K562 (cell line): ENCODE measurements around the gene ODC1. TPM values are rescaled to one million over a fixed set of nuclear protein-coding genes. Genes with fewer than 3 reads are reported as not detected.
A peak's percentile ranks its signal among the peaks of the same experiment; 100 is the strongest.

Source experiments
- BRD4 ChIP-seq: fragments of 200-600 bp; sonication (generic); IDR thresholded peaks from 2 replicates; pipeline ENCODE4 v1.6.1; 2017; ENCODE audit warnings: inconsistent platforms
- ELF2 ChIP-seq: fragments of 250-450 bp; sonication (Bioruptor Pico); IDR thresholded peaks from 2 replicates; pipeline ENCODE4 v1.5.0; 2021; ENCODE audit warnings: mild to moderate bottlenecking
- FOS ChIP-seq: IDR thresholded peaks from 3 replicates; pipeline ENCODE4 v1.6.1; 2011; ENCODE audit not compliant: insufficient read length; ENCODE audit errors: extremely low read depth
- FOXM1 ChIP-seq, 2 experiments: fragments of 450-650 bp in 1 of 2; sonication (generic) in 1 of 2; formaldehyde crosslinking in 1 of 2; IDR thresholded peaks; 2 replicates each; pipeline versions ENCODE4 v1.6.1 to v1.9.0; 2017 to 2022; ENCODE audit warnings: low read depth in 2 of 2, mild to moderate bottlenecking in 2 of 2, missing genetic modification reagents in 1 of 2, moderate library complexity in 1 of 2
- GABPA ChIP-seq: fragments of 200-800 bp; sonication (Bioruptor generic); conservative IDR thresholded peaks from 2 replicates; pipeline ENCODE4 v1.6.1; 2016; ENCODE audit warnings: low read depth, missing genetic modification characterization, missing compliant biosample characterization
- HDAC8 ChIP-seq: fragments of 450-650 bp; IDR thresholded peaks from 2 replicates; pipeline ENCODE4 v1.6.1; 2016; ENCODE audit warnings: mild to moderate bottlenecking, missing genetic modification characterization, moderate library complexity, missing compliant biosample characterization
- HSF4 ChIP-seq: fragments of 250-450 bp; sonication (Bioruptor Pico); IDR thresholded peaks from 2 replicates; pipeline ENCODE4 v2.1.2; 2022; ENCODE audit warnings: mild to moderate bottlenecking, moderate library complexity, borderline replicate concordance
- KAT2B ChIP-seq: IDR thresholded peaks from one replicate; pipeline ENCODE4 v1.6.1; 2012; ENCODE audit warnings: low read depth, mild to moderate bottlenecking, control low read depth, inconsistent platforms, low read length, moderate library complexity
- MCM5 ChIP-seq: fragments of 450-650 bp; IDR thresholded peaks from 2 replicates; pipeline ENCODE4 v1.6.1; 2016; ENCODE audit warnings: low read depth
- PHF20 ChIP-seq: fragments of 450-650 bp; IDR thresholded peaks from 2 replicates; pipeline ENCODE4 v1.6.1; 2018; ENCODE audit not compliant: partially characterized antibody
- PHF8 ChIP-seq: fragments of 200-600 bp; sonication (generic); IDR thresholded peaks from 2 replicates; pipeline ENCODE4 v1.6.1; 2012; ENCODE audit warnings: mixed run types, mild to moderate bottlenecking, inconsistent platforms, low read length, moderate library complexity, borderline replicate concordance
- RBM15 ChIP-seq: fragments of 200-400 bp; formaldehyde crosslinking; IDR thresholded peaks from 2 replicates; pipeline ENCODE4 v1.6.1; 2018; ENCODE audit warnings: mild to moderate bottlenecking, low read length, moderate library complexity; ENCODE audit not compliant: insufficient read depth
- SMARCC2 ChIP-seq: fragments of 450-650 bp; IDR thresholded peaks from 2 replicates; pipeline ENCODE4 v1.6.1; 2017; ENCODE audit warnings: antibody characterized with exemption, moderate library complexity, mild to moderate bottlenecking, low read depth
- ZNF124 ChIP-seq: sonication (generic); formaldehyde crosslinking; IDR thresholded peaks from 2 replicates; pipeline ENCODE4 v1.8.1; 2022; ENCODE audit warnings: missing genetic modification reagents
- ZNF41 ChIP-seq: fragments of 250-450 bp; sonication (Bioruptor Pico); conservative IDR thresholded peaks from 2 replicates; pipeline ENCODE4 v1.4.0; 2020; ENCODE audit warnings: mild to moderate bottlenecking
- polyA plus RNA-seq, 8 experiments: library from polyadenylated mRNA; depleted of rRNA in 4 of 8; stranded (reverse) in 5 of 8; unstranded in 3 of 8; fragments of >200 nt; fragmentation: Nextera tagmentation in 2 of 8; fragmentation: Illumina TruSeq in 1 of 8; extraction: Ambion mirVana in 2 of 8; extraction: Trizol in 1 of 8; gene quantifications; 2 replicates each; pipeline versions ENCODE4 v1.2.1 to v1.2.3, GENCODE V29; 2011 to 2014; ENCODE audit warnings: inconsistent platforms in 1 of 8, missing spikeins in 1 of 8
- total RNA-seq, 7 experiments: library from RNA; depleted of rRNA in 6 of 7; stranded (reverse); fragments of >200 nt in 6 of 7; fragmentation: Illumina TruSeq in 2 of 7; extraction: Trizol in 2 of 7; gene quantifications; 2 replicates each; pipeline versions ENCODE4 v1.2.1 to v1.2.3, GENCODE V29; 2011 to 2021; ENCODE audit warnings: low replicate concordance in 1 of 7
- TF ChIP-seq, protein P1 (sequence below): fragments of 250-450 bp; sonication (Bioruptor Pico); IDR thresholded peaks from 2 replicates; pipeline ENCODE4 v1.4.0; 2020
- TF ChIP-seq, protein P2 (sequence below): fragments of 150-350 bp; conservative IDR thresholded peaks from 2 replicates; pipeline ENCODE4 v1.6.1; 2014; ENCODE audit warnings: low read length

Gene ODC1
- total and polyA plus RNA-seq, 9 of the 15 experiments (the other 6 are each of a cell fraction or from before 2014, with no cell fraction given), result 142 to 563 (median 457) TPM

DNA sequence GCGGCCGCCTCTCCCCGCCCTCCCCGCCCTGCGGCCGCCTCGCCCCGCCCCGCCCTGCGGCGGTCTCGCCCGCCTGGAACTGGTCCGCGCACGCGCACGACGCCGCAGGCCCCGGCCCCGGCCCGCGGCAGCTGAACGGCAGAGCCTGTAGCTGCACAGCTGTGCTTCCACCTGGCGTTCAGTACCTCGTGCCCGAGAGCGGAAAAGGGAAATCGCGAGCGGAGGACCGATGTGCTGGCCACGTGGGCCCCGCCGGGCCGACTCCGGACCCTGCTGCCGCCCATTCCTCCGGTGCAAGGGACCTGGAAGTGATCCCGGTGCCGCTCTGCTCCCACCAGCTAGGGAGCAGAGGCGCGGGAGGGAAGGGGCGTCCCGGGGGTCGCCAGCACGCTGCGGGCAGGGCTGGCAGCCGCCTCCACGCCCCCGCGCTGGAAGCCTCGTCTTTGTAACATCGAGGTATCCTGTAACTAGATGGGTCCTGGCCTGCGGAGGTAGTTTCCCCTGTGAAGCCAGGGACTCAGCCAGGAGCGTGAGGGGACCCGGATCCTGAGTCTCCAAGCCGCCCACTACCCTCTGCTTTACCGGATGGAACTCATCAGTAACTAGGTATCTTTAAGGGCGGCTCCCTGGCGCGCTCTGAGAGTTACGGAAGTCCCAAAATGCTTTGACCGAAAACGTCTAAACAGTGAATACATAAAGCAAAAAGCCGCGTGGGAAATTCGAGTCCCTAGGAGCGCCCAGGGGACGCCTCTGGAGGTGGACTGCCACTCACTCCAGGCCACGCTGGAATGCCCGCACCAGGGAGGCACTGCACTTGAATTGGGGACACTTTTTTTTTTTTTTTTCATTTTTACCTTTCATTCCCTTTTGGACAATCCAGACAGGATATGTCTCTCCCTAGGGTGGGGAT, 704 bp upstream of the ODC1 start (continued):
- TF ChIP-seq FOXM1 (IDR thresholded peaks at IDR 0.05; ENCODE audit: low read depth) (no peak), FOXM1 (CRISPR knock-in tag; IDR thresholded peaks at IDR 0.05; ENCODE audit: low read depth) (peak; percentile 94), PHF8 (peak; percentile 81; the same call in 1 of the 2 replicates), BRD4 (0 out of 2 replicates have a peak, but pooled peaks have one; percentile 6), FOS (no peak), HSF4 (no peak), RBM15 (no peak), MCM5 (no peak), GABPA (tag) (peak; percentile 55; the same call in 1 of the 2 replicates), SMARCC2 (no peak), PHF20 (peak; percentile 33), KAT2B (no peak), HDAC8 (tag) (peak; percentile 83; the same call in 1 of the 2 replicates), ZNF41 (CRISPR knock-in tag) (no peak), ELF2 (CRISPR knock-in tag) (peak; percentile 76), ZNF124 (0 out of 2 replicates have a peak, but pooled peaks have one; percentile 63)
- TF ChIP-seq, protein P1, sequence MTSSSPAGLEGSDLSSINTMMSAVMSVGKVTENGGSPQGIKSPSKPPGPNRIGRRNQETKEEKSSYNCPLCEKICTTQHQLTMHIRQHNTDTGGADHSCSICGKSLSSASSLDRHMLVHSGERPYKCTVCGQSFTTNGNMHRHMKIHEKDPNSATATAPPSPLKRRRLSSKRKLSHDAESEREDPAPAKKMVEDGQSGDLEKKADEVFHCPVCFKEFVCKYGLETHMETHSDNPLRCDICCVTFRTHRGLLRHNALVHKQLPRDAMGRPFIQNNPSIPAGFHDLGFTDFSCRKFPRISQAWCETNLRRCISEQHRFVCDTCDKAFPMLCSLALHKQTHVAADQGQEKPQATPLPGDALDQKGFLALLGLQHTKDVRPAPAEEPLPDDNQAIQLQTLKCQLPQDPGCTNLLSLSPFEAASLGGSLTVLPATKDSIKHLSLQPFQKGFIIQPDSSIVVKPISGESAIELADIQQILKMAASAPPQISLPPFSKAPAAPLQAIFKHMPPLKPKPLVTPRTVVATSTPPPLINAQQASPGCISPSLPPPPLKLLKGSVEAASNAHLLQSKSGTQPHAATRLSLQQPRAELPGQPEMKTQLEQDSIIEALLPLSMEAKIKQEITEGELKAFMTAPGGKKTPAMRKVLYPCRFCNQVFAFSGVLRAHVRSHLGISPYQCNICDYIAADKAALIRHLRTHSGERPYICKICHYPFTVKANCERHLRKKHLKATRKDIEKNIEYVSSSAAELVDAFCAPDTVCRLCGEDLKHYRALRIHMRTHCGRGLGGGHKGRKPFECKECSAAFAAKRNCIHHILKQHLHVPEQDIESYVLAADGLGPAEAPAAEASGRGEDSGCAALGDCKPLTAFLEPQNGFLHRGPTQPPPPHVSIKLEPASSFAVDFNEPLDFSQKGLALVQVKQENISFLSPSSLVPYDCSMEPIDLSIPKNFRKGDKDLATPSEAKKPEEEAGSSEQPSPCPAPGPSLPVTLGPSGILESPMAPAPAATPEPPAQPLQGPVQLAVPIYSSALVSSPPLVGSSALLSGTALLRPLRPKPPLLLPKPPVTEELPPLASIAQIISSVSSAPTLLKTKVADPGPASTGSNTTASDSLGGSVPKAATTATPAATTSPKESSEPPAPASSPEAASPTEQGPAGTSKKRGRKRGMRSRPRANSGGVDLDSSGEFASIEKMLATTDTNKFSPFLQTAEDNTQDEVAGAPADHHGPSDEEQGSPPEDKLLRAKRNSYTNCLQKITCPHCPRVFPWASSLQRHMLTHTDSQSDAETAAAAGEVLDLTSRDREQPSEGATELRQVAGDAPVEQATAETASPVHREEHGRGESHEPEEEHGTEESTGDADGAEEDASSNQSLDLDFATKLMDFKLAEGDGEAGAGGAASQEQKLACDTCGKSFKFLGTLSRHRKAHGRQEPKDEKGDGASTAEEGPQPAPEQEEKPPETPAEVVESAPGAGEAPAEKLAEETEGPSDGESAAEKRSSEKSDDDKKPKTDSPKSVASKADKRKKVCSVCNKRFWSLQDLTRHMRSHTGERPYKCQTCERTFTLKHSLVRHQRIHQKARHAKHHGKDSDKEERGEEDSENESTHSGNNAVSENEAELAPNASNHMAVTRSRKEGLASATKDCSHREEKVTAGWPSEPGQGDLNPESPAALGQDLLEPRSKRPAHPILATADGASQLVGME (CRISPR knock-in tag), result peak; percentile 75; the same call in 1 of the 2 replicates
- TF ChIP-seq, protein P2, sequence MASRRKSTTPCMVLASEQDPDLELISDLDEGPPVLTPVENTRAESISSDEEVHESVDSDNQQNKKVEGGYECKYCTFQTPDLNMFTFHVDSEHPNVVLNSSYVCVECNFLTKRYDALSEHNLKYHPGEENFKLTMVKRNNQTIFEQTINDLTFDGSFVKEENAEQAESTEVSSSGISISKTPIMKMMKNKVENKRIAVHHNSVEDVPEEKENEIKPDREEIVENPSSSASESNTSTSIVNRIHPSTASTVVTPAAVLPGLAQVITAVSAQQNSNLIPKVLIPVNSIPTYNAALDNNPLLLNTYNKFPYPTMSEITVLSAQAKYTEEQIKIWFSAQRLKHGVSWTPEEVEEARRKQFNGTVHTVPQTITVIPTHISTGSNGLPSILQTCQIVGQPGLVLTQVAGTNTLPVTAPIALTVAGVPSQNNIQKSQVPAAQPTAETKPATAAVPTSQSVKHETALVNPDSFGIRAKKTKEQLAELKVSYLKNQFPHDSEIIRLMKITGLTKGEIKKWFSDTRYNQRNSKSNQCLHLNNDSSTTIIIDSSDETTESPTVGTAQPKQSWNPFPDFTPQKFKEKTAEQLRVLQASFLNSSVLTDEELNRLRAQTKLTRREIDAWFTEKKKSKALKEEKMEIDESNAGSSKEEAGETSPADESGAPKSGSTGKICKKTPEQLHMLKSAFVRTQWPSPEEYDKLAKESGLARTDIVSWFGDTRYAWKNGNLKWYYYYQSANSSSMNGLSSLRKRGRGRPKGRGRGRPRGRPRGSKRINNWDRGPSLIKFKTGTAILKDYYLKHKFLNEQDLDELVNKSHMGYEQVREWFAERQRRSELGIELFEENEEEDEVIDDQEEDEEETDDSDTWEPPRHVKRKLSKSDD, result no peak
